SU-DHL-6 (cell line): ENCODE measurements around the gene HECTD1.

ENCODE experiments used
- EZH2phosphoT487 ChIP-seq: fragments of 200-600 bp; sonication (generic), shearing (Covaris generic); conservative IDR thresholded peaks from 2 replicates; pipeline ENCODE4 v1.6.1; 2018; ENCODE audit warnings: mild to moderate bottlenecking, antibody characterized with exemption, low read length, moderate library complexity, mixed read lengths
- TF ChIP-seq, protein P1 (sequence below): fragments of 200-600 bp; sonication (generic); IDR thresholded peaks from one replicate; pipeline ENCODE4 v1.5.1; 2017; ENCODE audit warnings: antibody characterized with exemption, mild to moderate bottlenecking, low read length, moderate library complexity; ENCODE audit not compliant: insufficient read depth, poor library complexity, severe bottlenecking

DNA sequence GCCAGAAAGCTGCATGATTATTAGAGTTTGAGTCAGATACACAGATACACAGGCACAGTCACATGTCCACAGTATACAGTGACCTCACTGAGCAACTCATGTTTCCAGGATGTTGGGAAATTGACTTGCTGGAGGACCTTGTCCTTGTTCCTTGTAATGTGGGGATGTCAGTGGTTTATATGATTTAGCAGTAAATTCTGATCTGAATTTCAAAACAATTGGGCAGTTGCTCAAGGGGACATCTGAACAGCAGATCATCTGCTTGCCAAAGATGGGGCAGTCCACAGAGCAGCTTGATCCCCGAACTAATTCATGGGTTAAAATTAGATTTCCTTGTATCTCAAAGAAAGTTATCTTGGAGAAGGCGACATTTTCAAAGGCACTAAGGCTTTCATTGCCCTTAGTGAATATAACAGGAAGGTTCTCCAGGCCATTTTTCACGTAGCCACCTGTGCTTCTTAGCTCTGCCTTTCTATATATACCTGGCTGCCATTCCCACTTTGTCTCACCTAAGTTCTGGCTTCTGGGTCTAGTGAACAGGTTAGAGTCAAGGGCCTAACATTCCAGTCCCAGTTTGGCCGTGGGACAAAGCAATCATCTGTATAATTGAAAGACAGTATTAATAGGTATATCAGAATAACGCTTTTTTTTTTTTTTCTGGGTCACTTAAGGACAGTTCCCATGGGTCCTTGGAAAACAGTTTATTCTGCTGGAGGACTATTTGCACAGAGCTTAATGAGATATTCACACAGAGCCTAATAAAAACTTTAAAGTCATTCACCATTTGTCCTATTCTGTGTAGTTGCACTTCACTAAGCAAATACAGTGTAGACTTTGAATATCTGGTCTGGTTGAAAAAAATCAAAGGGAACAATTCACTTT lies 116.5 kb downstream of the HECTD1 start:
- TF ChIP-seq, protein P1, sequence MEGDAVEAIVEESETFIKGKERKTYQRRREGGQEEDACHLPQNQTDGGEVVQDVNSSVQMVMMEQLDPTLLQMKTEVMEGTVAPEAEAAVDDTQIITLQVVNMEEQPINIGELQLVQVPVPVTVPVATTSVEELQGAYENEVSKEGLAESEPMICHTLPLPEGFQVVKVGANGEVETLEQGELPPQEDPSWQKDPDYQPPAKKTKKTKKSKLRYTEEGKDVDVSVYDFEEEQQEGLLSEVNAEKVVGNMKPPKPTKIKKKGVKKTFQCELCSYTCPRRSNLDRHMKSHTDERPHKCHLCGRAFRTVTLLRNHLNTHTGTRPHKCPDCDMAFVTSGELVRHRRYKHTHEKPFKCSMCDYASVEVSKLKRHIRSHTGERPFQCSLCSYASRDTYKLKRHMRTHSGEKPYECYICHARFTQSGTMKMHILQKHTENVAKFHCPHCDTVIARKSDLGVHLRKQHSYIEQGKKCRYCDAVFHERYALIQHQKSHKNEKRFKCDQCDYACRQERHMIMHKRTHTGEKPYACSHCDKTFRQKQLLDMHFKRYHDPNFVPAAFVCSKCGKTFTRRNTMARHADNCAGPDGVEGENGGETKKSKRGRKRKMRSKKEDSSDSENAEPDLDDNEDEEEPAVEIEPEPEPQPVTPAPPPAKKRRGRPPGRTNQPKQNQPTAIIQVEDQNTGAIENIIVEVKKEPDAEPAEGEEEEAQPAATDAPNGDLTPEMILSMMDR = no peak
- TF ChIP-seq EZH2phosphoT487 = no peak
